Measurements from ENCODE around the gene CBS.
"Not testable (repeated sequence)": the region's sequence is repeated elsewhere in the genome, so short reads cannot be mapped to it uniquely, and the experiment has no call there.

Gene CBS

GRCh38 chr21:43075170-43076022, at the start of gene CBS:
TSS of gene CBS (minus strand) at chr21:43075835. CDS start at chr21:43072193, 3,642 bp downstream.
- DNase-seq (ENCODE audit: low spot score) = not testable (repeated sequence)

GRCh38 chr21:43115956-43116355, 40.3 kb upstream of the CBS start:
- not testable (repeated sequence) for DNase-seq (ENCODE audit: low spot score)

GRCh38 chr21:43114483-43114882, 38.8 kb upstream of the CBS start:
- not testable (repeated sequence) for DNase-seq (ENCODE audit: low spot score)

GRCh38 chr21:43109006-43109405, 33.4 kb upstream of the CBS start:
- DNase-seq (ENCODE audit: low spot score) = not testable (repeated sequence)

- not testable (repeated sequence) for DNase-seq (ENCODE audit: low spot score)
Observed at GRCh38 chr21:43108177-43108576, 32.5 kb upstream of the CBS start.

GRCh38 chr21:43107794-43108137, 32.1 kb upstream of the CBS start:
- DNase-seq (ENCODE audit: low spot score) = not testable (repeated sequence)

- DNase-seq (ENCODE audit: low spot score) = not testable (repeated sequence)
Observed at GRCh38 chr21:43106965-43107793, 31.5 kb upstream of the CBS start, which contains the start of gene U2AF1. TSS of gene U2AF1 (minus strand) at chr21:43107570. CDS start at chr21:43107494, 76 bp downstream.

GRCh38 chr21:43104642-43105041, 29.0 kb upstream of the CBS start:
- DNase-seq (ENCODE audit: low spot score) = not testable (repeated sequence)

- DNase-seq (ENCODE audit: low spot score) = not testable (repeated sequence)
Observed at GRCh38 chr21:43102281-43102680, 26.6 kb upstream of the CBS start.

GRCh38 chr21:43101676-43102075, 26.0 kb upstream of the CBS start:
- not testable (repeated sequence) for DNase-seq (ENCODE audit: low spot score)

- DNase-seq (ENCODE audit: low spot score) = not testable (repeated sequence)
Observed at GRCh38 chr21:43101000-43101399, 25.4 kb upstream of the CBS start.

GRCh38 chr21:43091979-43092614, 16.5 kb upstream of the CBS start:
- DNase-seq (ENCODE audit: low spot score) = not testable (repeated sequence)

- not testable (repeated sequence) for DNase-seq (ENCODE audit: low spot score)
Observed at GRCh38 chr21:43090947-43091346, 15.3 kb upstream of the CBS start.

- DNase-seq (ENCODE audit: low spot score) = not testable (repeated sequence)
Observed at GRCh38 chr21:43089463-43089862, 13.8 kb upstream of the CBS start.

- DNase-seq (ENCODE audit: low spot score) = not testable (repeated sequence)
Observed at GRCh38 chr21:43082587-43083300, 7.1 kb upstream of the CBS start.

GRCh38 chr21:43076643-43077042, 1.0 kb upstream of the CBS start:
- not testable (repeated sequence) for DNase-seq (ENCODE audit: low spot score)

GRCh38 chr21:43076023-43076637, 495 bp upstream of the CBS start:
- DNase-seq (ENCODE audit: low spot score) = not testable (repeated sequence)

- DNase-seq (ENCODE audit: low spot score) = not testable (repeated sequence)
Observed at GRCh38 chr21:43074401-43075169, 1.1 kb downstream of the CBS start.

GRCh38 chr21:43072742-43073141, 2.9 kb downstream of the CBS start:
- not testable (repeated sequence) for DNase-seq (ENCODE audit: low spot score)

GRCh38 chr21:43069682-43070081, 6.0 kb downstream of the CBS start:
- DNase-seq (ENCODE audit: low spot score) = not testable (repeated sequence)
